Left cardiac atrium (tissue), 4 donors: ENCODE data around the gene MT1E. TPM values are rescaled to one million over a fixed set of nuclear protein-coding genes. Genes with fewer than 3 reads are reported as not detected.
"Not testable (repeated sequence)": the region's sequence is repeated elsewhere in the genome, so short reads cannot be mapped to it uniquely, and the experiment has no call there.

Experiments
- ATAC-seq, 2 donors: fragments of 200-7000 bp; cut with Tn5 transposase; one replicate each; pipeline ENCODE4 v1.9.1; 2020; ENCODE audit warnings: mild to moderate bottlenecking in 2 of 2, moderate library complexity in 2 of 2
- DNase-seq: peaks from one replicate; pipeline ENCODE4 v3.0.0-alpha.2; 2020
- intact Hi-C, 2 donors: fragments of 100-400 bp; cut with DNase I; formaldehyde crosslinking; loops; one replicate each; pipeline versions ENCODE4 v1.14.1 to v1.15.1; 2022 to 2023
- long read RNA-seq: library from polyadenylated mRNA; unstranded; transcript quantifications from one replicate; pipeline ENCODE4 v2.0.0, GENCODE V29; 2021
- total RNA-seq, 2 donors: library from RNA; stranded (reverse); fragmentation: NEBNext Ultra II Directional; extraction: Animal tissue kit (Norgen Biotek cat#: 25700); gene quantifications; one replicate each; pipeline ENCODE4 v1.2.1, GENCODE V29; 2021
- donor health status: DM: no; HTN: yes; CAD: no.
- donor health status: DM: no; HTN: yes; CAD: no; lungs with severe emphysema.
- donor health status: DM: yes; HTN: yes; CAD: no.
- donor health status: Dilated cardiomyopathy.

Gene MT1E
- 100 to 1,000 TPM in 1 of 2 donors, 10 to 100 TPM in 1; 84.7 to 114 TPM for total RNA-seq
- long read RNA-seq = 0 reads

GRCh38 chr16:56625140-56625942 lies at the start of gene MT1E:
Gene MT1E, plus strand, starts transcription at chr16:56625781. Its CDS starts 71 bp downstream, at chr16:56625852.
- DNase-seq (peak; percentile 85), ATAC-seq (peak; percentile 95 to 96)
- intact Hi-C loops = no loop called here

GRCh38 chr16:56576585-56577299 lies 48.8 kb upstream of the MT1E start:
- ATAC-seq = peak; percentile 90 to 94
- DNase-seq = peak; percentile 74
- intact Hi-C loops = loop anchor here (5.0 to 10.0 kb wide), 2 partner anchors 126 to 128 kb away; no protein-coding TSS in a partner anchor

GRCh38 chr16:56577300-56577625 lies 48.3 kb upstream of the MT1E start:
- intact Hi-C loops = loop anchor here (5.0 to 10.0 kb wide), 2 partner anchors 125 to 128 kb away; no protein-coding TSS in a partner anchor
- ATAC-seq (no peak), DNase-seq (no peak)

GRCh38 chr16:56580391-56581048 lies 45.1 kb upstream of the MT1E start:
- intact Hi-C loops = no loop called here
- no peak for DNase-seq

GRCh38 chr16:56582911-56583310 lies 42.7 kb upstream of the MT1E start:
- intact Hi-C loops, ATAC-seq, DNase-seq: not testable (repeated sequence)

More at GRCh38 chr16:56580391-56581048, 45.1 kb upstream of the MT1E start:
- ATAC-seq = no peak

GRCh38 chr16:56583351-56584168 lies 42.0 kb upstream of the MT1E start:
- DNase-seq (no peak), ATAC-seq (no peak)
- intact Hi-C loops = no loop called here

- intact Hi-C loops = no loop called here
- DNase-seq = no peak
- ATAC-seq = no peak
These were observed 41.3 kb upstream of the MT1E start for GRCh38 chr16:56584276-56584675.

GRCh38 chr16:56588781-56589140 lies 36.8 kb upstream of the MT1E start:
- ATAC-seq (no peak), DNase-seq (no peak)
- intact Hi-C loops = no loop called here

GRCh38 chr16:56589141-56590039 lies 36.2 kb upstream of the MT1E start, which contains the start of gene MT3:
Gene MT3, plus strand, starts transcription at chr16:56589528. Its CDS starts 63 bp downstream, at chr16:56589591.
- DNase-seq (no peak), ATAC-seq (peak; percentile 50)
- intact Hi-C loops = no loop called here

- intact Hi-C loops = no loop called here
- DNase-seq = no peak
These were observed 34.1 kb upstream of the MT1E start for GRCh38 chr16:56591377-56592060.

GRCh38 chr16:56593573-56594291 lies 31.8 kb upstream of the MT1E start:
- intact Hi-C loops = no loop called here
- no peak for ATAC-seq
- DNase-seq = no peak

More at GRCh38 chr16:56591377-56592060, 34.1 kb upstream of the MT1E start:
- ATAC-seq = no peak

- DNase-seq = no peak
- ATAC-seq = no peak
- intact Hi-C loops = no loop called here
These were observed 31.3 kb upstream of the MT1E start for GRCh38 chr16:56594292-56594619.

GRCh38 chr16:56600398-56600999 lies 25.1 kb upstream of the MT1E start:
- intact Hi-C loops = loop anchor here (5.0 kb wide), 3 partner anchors 82 to 102 kb away; partner anchors contain the start of gene MT1X (in 1 of the 2)
- DNase-seq (no peak), ATAC-seq (peak; percentile 14 to 65)

GRCh38 chr16:56601325-56601724 lies 24.3 kb upstream of the MT1E start:
- intact Hi-C loops = loop anchor here (5.0 kb wide), 3 partner anchors 81 to 101 kb away; partner anchors contain the start of gene MT1X (in 1 of the 2)
- ATAC-seq (no peak), DNase-seq (no peak)

- ATAC-seq = peak in 1 of 2 donors; percentile 8
- peak; percentile 51 for DNase-seq
- intact Hi-C loops = loop anchor here (2.0 to 5.0 kb wide), 4 partner anchors 79 to 99 kb away; partner anchors contain the start of gene MT1X (in 1 of the 2)
These were observed 22.0 kb upstream of the MT1E start for GRCh38 chr16:56603589-56603988.

GRCh38 chr16:56604966-56605365 lies 20.6 kb upstream of the MT1E start:
- intact Hi-C loops = loop anchor here (5.0 kb wide), 3 partner anchors 77 to 97 kb away; partner anchors contain the start of gene MT1X (in 1 of the 2)

More at GRCh38 chr16:56604966-56605365, 20.6 kb upstream of the MT1E start:
- DNase-seq (no peak), ATAC-seq (no peak)
